ENCODE data around the gene MYLK.

Gene MYLK

DNA sequence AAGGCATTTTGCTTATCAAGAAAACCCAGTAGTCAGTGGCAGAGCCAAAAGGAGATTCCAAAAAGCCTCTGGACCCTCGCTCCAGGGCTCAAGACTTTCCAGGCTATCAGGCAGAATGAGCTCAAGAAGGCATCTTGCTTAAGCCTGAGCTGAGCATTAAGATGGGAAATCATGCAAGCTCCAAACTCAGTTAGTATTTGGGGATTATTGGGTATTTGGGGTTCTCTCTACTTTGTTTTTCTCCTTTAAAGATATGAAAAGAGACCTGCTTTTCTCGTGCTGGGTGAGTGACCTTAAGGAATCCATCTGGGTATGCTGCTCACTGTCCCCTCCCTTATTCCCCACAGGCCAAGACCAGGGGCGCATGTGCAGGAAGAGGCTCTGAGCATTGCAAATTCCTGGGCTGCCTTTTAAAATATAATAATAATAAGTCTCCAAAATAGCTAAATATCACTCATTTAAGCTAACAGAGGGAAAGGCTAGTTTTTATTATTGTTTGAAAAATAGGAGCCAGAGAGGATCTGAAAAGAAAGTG lies 223.9 kb downstream of the MYLK start:
- DNase-seq = peak; percentile 60

DNA sequence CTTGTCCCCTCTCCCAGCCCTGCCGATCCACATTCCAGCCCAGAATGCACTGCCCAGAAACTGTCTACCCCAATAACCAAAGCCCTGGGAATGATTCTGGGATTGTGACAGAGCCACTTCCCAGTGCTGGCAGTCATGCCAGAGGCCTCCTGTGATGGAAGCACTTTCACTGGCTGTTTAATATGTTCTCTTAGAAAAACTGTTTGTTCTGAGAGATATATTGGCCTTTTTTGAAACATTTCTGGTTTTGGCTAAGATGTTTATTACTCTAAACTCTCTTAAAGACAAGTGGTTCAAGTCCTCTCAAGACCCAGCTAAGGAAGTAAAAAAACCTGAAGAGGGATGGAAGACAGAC lies 225.3 kb downstream of the MYLK start:
- DNase-seq = no peak

DNA sequence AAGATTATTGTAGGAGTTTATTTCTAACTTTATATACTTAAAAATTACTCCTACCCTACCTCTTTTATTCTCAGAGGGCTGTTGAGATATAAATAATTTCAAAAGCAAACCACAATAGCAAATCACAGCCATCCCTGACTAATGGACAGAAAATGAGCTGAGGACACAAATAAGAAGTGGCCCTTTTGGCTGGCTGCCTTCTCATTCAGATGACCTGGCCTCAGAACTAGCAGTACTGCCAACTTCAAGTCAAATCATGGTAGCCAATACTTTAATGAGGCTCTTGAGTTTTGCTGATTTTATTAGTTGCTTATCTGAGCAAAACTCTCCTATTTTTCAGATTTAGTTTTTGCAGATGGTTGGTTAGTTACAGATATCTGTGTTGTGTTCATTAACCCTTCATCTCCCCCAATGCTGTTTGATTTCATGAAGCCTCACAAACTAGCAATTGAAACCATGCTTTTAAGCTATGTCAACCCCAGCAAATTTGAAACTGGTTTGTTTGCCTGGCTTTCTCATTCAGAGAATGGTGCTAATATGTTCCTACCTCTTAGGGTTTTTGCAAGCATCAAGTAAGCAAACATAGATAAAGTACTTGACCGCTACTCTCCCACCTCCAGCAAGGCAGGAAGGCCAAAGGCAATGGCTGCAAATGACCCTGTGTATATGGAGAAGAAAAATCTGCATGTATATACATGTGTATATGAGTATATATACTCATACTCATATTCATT lies 225.8 kb downstream of the MYLK start:
- DNase-seq = no peak

DNA sequence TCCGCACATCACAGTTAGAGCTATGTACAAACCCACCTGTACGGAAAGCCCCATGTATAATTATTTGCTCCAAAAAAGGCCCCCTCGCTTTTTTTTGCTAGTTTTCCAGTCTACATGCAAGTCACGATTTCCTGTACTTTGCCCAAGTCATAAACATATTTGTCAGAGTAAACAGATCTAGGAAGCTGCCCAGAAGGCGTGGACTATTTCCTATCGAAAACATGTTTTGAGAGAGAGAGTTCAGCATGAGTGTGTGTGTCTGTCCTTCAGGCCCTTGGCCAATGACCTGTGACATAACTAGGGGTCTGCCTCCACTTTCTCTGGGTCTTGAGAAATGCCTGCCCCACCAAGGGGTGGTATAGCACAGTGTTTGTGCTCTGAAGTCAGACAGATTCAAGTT lies 226.6 kb downstream of the MYLK start:
- no peak for DNase-seq

DNA sequence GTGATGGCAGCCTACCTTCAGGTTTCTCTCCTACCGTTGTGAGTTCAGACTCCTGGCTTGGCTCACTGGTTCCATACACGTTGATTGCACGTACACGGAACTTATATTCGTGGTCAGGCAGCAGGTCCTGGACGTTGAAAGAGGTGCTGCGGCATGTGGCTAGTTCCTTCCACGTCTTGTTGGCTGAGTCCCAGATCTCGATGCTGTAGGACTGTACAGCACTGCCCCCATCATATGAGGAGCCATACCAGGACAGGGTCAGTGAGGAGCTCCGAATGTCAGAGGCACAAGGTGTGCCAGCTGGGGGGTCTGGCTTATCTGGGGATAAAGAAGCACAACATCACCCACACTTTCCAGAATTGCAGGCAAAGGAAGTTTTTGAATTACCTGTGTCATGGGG lies 227.0 kb downstream of the MYLK start:
- no peak for DNase-seq

DNA sequence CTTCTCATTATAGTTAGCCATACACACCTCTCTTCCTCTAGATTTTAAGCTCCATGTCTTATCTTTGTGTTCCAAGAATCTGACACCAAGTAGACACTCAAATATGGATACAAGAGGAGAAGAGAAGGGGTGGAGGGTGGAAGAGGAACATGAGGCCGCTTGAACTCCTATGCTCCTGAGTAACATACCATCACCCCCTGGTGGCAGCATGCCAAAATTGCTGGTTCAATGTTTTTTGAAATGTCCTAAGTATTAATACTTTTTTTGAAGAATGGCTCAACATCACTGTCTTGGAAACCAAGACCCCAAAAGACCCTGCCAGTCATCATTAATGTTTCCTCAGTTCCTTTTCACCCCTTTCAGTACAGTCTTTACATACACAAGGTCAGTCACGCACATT lies 227.4 kb downstream of the MYLK start:
- DNase-seq = no peak

DNA sequence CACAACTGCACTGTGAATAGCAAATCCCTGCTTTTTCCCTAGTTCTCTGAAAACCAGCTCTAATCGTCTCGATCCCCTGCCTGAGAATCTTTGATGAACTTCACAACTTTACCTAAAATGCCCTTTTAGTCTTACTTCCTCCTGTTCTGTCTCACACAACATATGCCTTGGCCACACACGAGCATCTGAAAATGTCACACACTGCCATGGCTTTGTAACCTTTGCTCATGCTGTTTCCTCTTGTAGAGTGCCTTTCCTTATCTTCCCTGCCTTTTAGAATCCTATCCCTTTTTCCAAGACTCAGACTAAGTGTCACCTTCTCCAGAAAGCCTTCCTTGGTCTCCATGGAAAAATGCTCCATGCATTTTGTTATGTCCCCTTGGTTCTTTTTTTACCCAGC lies 227.9 kb downstream of the MYLK start:
- no peak for DNase-seq

DNA sequence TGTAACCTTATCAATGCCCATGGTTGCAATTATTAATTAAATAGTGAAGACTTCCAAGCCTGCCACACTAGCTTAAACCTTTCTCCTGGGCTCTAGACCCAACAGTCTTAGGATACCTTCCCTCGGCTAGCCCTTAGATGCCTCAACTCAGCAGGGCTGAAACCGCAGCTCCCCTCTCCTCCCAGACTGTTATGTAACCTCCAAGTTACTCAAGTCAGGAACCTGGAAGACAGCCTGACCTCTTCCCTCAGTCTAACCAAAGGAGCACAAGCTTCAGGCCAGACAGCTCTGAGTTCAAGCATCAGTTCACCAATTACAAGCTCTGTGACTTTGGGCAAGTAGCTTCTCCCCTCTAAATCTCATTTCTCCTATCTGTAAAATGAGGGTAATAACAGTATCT lies 228.7 kb downstream of the MYLK start:
- no peak for DNase-seq

DNA sequence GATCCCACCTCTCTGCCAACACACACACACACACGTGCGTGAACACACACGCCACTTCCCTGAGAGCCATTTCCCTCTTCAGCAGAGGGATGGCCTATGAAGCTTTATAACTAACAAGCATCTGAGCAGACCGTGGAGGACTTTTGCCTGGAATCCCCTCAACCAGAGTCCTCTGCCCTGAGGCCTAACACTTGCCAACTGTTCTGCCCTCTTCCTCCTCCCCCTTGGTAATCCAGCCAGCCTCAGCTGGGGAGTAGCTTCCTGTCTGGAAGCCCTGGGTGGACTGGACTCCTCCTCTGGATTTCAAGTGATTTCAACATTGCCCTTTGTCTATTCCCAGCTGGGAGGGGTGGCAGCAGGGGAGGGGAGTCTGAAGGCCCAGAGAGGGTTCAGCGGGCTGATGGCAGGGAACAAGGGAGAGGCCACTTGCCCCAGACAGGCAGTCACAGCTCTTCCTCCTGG lies 230.9 kb downstream of the MYLK start:
- peak; percentile 69 for DNase-seq

DNA sequence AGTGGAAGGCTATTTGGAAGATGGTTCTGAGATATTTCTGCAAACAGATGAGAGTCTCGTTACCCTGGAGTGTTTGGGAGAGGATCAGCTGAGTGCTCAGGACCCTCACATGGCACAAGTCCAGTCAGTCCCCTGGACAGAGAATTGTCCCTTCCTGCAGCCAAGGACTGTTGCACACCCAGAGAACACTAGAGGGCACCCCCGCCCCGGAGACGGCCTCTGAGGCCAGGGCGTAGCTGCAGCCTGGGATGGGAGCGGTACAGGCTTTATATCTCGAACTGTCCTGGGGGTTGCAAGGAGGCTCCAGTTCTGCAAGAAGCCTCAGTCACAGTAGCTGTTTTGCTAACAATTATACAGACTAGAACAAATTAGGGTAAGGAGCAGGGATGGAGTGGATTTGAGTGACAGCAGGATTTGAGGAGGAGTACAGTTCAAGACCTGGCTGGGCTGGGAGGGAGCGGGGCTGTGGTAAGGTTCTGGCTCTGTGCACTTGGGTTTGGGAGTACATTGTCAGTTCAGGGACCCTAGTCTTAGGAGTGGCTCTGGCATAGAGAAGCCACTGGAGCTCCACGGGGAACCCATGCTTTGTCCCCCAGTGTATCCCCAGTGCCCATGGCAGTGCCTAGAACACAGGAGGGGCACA lies 231.7 kb downstream of the MYLK start:
- peak; percentile 63 for DNase-seq

DNA sequence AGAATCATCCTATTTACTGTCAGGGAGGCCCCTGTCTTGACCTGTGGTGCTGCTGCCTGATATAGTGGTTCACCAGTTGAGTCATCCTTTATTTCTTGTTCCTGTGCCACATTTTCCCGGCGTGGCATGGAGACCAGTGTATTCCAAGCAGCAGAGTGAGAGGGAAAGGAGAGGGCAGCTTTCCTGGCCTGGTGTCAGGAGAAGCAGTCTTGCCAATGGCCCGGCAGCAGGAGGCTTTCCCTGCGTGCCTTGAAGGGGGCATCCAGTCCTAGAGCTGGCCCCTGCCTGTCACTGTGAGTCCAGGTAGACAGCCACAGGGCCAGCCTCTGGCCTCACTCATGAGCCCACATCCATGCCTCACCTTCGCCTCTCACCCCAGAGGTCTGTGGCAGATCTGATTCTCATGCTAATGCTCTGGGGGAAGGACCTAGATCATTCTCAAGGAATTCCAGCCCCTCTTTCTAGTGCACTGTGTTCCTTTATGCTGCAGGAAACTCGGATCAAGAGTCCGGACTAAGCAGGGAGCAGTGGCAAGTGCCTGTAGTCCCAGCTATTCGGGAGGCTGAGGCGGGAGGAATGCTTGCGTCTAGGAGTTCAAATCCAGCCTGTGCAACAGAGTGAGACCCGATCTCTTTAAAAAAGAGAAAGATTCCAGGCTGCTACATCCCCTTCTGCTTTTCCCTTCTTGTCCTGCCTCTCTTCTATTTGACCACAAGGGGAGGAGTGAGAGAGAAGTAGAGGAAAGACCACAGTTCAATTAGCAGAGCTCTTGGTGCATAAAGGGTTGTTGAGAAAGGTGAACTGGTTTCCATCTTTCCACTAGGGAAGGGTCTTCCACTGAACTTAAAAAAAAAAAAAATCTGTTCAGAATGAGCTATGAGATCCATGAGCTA lies 232.4 kb downstream of the MYLK start:
- no peak for DNase-seq

DNA sequence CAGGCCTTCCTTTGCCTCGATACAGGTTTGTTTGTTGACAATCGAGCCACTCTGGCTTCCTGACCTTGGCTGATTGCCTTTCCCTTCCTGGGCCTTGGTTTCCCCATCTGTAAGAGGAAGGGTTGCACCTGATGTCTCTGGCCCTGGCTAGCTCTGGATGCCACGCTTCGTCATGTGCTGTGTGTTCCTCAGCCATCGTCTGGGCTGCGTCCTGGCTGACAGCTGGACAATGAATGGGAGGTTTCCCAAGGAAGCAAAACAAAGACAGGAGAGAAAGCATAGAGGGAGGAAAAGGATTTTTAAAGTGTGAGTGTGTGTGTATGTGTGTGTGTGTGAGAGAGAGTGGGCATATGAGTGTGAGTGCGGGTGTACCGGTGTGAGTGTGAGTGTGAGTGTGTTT lies 234.0 kb downstream of the MYLK start:
- DNase-seq = no peak

DNA sequence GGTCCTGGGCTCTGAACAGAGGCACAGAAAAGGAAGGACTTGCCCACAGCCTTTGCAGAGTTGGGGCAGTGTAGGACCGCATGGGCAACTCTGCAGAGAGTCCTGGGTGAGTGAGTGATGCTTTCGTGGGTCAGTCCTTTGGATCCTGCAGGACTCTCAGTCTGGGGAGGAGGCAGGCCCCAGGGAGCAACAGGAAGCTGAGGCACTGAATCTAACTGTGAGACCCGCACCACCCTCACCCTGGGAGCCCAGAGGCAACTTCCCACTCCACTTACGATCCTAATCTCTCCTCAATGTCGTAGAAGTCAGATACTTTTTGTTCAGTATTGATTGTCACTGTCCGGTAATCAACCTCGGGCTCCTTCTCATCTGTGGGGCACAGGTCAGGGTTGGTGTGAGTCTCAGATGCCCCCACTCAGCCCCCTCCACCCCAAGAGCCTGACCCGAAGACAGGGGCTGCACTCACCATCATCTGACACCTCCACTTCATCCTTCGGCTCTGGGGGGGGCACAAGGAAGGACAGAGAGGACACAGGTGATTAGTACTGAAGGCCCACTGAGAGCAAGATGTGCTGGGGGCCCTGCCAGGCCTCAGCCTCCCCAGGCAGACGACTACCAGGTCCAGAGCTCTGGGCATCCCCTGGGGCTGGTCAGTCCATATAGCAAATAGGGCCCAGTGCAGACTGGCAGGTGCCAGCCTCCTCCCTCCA lies 235.3 kb downstream of the MYLK start:
- no peak for DNase-seq

DNA sequence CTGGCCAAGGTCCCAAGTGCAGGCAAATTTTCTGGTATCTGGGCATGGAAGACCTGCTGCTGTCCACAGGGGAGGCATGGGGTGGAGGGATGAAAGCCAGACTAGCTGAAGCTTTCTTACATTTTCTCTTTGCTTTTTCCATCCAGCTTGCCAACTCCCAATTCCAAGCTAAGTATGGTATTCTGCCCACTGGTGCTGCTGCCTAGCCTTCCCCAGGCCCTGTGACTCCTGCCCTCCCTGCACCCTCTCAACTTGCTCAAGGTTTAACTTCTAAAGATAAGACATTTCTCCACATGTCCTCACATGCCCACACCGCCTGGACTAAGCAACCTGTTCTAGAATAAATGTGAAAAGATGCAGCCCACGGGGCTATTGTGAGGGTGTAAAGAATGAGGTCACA lies 239.8 kb downstream of the MYLK start:
- no peak for DNase-seq

DNA sequence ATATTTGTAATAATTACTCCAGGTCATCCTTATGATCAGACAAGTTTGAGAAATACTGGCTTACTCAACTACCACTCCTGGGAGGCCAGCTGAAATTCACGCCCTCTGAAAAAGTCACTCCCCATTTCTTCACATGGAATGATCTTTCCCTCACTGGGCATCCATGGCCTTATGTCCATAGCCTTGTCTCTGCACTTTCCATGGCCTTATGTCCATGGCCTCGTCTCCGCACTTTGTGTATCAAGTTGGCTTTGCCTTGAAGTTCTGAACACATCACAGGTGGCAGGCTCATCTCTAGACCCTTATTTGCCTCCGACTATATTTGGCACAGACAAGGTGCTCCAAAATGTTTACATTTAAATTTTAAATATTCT lies 241.2 kb downstream of the MYLK start:
- no peak for DNase-seq

DNA sequence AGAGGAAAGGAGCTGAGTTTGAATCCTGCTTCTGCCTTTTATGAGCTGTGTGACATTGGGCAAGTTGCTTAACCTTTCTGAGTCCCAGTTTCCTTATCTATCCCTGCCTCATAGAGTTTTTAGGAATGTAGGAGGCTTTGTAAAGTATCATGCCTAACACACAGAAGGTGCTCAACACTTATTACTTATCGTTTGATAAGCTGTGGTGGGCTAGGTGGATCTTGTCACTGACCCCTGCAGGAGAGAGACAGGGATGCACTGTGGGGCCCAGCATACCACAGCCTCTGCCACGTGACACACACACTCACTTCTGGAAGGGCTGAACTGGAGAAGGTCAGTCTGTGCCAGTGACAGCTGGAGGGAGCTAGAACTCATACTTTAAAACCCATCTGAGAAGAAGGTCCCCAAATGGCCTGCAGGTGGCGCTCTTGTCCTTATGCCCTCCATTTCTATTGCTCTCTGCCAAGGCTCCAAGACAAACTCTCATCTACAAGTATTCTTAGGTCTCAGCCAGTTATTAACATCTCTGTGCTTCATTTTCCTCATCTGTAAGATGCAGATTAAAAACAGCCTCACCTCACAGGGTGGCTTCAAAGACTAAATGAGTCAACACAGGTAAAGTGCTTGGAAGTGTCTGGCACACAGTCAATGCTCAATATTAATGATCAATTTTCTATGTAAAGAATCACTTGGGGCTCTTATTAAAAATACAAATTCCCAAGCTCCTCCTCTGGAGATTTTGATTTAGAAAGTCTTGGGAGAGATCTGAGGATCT lies 241.8 kb downstream of the MYLK start:
- DNase-seq = peak; percentile 88

DNA sequence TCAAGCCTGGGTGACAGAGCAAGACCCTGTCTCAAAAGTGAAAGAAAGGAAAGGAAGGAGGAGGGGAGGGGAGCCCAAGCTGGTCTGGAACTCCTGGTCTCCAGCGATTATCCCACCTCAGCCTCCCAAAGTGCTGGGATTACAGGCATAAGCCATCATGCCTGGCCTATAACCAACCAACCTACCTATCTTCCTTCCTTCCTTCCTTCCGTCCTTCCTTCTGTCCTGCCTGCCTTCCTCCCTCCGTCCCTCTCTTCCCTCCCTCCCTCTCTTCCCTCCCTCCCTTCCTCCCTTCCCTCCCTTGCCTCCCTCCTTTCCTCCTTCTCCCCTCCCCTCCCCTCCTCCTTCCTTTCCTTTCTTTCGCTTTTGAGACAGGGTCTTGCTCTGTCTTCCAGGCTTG lies 242.6 kb downstream of the MYLK start:
- DNase-seq = no peak

DNA sequence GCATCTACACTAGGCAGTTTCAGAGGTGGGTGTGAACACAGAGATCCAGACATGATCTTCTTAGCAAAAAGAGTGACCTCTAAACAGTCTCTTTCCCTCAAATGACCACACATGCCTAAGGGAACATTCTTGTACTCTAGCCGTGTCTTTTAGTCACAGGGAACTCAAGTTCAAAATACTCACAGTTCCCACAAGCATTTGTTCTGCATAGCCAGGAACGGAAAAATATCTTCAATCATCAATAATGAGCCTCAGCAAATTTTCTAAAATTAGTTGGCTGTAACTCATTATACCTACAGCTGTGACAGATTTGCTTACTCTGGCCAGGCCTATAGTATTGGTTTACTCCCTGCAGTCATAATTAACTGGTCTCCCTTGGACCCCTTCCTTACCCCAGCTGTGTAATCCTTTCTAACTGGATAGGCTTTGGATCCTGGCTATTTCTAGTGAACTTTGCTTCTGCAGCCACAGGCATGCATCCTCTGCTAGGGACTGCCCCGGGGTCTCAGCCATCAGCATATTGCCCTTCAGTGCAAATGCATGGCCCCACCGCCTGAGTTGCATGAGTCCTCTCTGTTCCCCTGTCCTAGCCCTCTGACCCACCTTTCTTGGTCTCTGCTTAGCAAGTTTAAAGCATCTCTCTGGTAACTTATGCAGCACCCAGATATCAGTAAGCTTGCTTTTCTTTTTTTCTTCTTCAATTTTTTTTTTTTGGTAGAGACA lies 243.2 kb downstream of the MYLK start:
- no peak for DNase-seq

DNA sequence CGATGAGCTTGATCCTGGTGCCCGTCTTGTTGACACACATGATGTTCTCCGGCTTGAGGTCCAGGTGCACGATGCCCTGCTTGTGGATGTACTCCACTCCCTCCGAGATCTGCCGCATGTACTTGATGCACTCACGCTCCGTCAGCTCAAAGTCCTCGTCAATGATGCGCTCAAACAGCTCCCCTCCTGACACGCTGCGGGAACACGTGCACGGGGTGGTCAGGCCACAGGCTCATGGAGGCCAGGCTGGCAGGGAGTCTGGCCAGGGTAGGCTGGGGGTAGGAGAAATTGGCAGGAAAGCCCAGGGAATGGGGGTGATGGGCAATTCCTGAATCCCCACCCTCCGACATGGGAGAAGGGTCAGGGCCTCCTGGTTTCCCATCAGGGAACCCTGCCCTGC lies 243.8 kb downstream of the MYLK start:
- no peak for DNase-seq

DNA sequence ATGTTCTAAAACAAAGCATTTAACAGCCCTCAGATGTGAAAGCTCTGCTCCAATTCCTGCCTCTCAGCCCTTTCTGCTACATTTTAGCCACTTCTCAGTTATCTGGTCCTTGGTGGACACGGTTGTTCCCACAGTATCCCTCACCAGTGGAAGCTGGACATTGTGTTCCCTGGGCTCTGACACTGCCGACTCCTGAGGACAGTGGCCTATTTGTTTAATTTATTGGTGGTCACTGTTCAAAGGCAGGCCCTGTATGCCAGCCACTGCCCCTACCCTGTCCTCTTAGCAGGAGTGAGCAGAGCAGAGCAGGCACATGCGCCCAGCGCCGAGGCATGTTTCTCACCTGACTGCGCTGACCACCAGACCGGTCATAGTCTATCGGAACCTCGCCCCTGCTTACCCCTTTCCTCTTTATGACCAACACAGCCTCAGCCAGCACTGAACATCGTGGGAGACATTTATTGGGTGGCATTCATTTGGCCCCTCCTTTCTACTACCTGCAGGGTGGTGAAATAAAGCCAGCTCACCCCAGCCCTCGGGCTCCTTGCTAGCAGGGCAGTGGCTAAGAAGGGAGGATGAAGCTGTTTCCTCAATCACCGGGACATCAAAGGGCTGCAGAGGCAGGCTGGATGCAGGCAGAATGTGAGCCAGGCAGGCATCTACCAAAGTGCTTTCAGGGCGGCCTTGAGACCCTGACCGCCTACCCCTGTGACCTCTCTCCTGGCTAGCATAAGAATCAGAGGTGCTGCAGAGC lies 245.0 kb downstream of the MYLK start:
- DNase-seq = no peak

DNA sequence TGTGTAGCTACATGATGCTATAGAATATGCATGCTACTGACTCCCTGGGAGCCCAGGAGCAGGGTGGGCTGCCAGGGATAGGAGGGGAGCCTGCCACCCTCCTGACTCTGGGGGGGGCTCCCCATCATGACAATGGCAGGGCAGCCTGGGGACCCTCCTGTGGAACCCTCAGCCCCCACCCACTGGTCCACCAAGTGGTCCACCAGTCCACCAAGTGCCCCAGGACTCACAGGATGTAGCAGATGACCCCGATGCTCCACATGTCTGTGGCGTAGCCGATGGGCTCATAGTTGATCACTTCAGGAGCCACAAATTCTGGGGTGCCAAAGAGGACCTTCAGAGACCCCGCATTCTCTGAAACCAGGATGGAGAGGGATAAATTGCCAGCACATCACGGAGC lies 246.3 kb downstream of the MYLK start:
- DNase-seq = no peak

Measured in kidney glomerular epithelial cell (primary cell).